NCI-H1417 treated with DMSO at 0.1 percent for 48 hours (cell line): Measurements from ENCODE around the gene HOXA1.

Source experiments
- DNase-seq: peaks from one replicate; lab custom pipeline; 2025; lab: John Stamatoyannopoulos, UW

Gene HOXA1

GRCh38 chr7:27116962-27117886 is 21.4 kb upstream of the HOXA1 start:
- DNase-seq = no peak

GRCh38 chr7:27116031-27116961 is 20.5 kb upstream of the HOXA1 start:
- DNase-seq = peak; percentile 61

GRCh38 chr7:27115221-27116026 is 19.6 kb upstream of the HOXA1 start:
- no peak for DNase-seq

GRCh38 chr7:27114881-27115220 is 19.1 kb upstream of the HOXA1 start:
- DNase-seq = no peak

GRCh38 chr7:27113991-27114769 is 18.4 kb upstream of the HOXA1 start:
- no peak for DNase-seq

- DNase-seq = no peak
Measured at GRCh38 chr7:27112955-27113949, 17.5 kb upstream of the HOXA1 start.

GRCh38 chr7:27112361-27112760 is 16.6 kb upstream of the HOXA1 start:
- no peak for DNase-seq

GRCh38 chr7:27111751-27112277 is 16.0 kb upstream of the HOXA1 start:
- DNase-seq = no peak

- DNase-seq = no peak
Measured at GRCh38 chr7:27111042-27111750, 15.4 kb upstream of the HOXA1 start.

GRCh38 chr7:27110186-27111031 is 14.6 kb upstream of the HOXA1 start:
- no peak for DNase-seq

GRCh38 chr7:27109466-27110185 is 13.8 kb upstream of the HOXA1 start:
- DNase-seq = no peak

GRCh38 chr7:27108390-27109127 is 12.8 kb upstream of the HOXA1 start:
- DNase-seq = no peak

- no peak for DNase-seq
Measured at GRCh38 chr7:27107391-27108381, 11.9 kb upstream of the HOXA1 start.

GRCh38 chr7:27106901-27107240 is 11.1 kb upstream of the HOXA1 start:
- no peak for DNase-seq

GRCh38 chr7:27106181-27106900 is 10.5 kb upstream of the HOXA1 start:
- no peak for DNase-seq
